ENCODE results near the gene TMEM41A. TPM values are rescaled to one million over a fixed set of nuclear protein-coding genes. Genes with fewer than 3 reads are reported as not detected.
"Not testable (repeated sequence)": the region's sequence is repeated elsewhere in the genome, so short reads cannot be mapped to it uniquely, and the experiment has no call there.

Gene TMEM41A
- total RNA-seq, 1 experiment from 2014 or later: 37.2 TPM

DNA sequence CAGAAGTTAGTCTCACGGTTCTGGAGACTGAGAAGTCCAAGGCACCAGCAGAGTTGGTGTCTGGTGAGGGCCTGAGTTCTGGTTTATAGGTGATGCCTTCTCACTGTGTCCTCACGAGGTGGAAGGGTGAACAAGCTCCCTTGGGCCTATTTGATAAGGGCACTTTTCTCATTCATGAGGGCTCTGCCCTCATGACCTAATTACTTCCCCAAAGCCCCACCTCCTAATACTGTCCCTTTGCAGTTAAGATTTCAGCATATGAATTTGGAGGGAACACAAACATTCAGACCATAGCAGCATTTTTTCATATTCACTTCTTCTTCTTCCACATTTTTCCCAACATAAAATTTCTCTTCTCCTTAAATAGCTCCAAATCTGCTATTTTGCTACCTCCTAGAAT is 41.5 kb downstream of the TMEM41A start:
- CTCF ChIA-PET: no interaction called here

DNA sequence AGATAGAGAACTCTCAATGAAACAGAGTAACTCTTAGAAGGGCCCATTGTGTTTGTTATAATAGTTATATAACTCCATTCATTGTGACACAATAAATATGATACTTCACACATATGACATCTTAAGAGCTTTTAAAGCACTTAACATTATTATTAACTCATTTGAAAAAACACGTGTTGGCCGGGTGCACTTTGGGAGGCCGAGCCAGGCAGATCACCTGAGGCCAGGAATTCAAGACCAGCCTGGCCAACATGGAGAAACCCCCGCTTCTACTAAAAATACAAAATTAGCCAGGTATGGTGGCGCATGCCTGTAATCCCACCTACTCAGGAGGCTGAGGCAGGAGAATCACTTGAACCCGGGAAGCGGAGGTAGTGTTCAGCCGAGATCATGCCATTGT is 47.4 kb downstream of the TMEM41A start:
- H3K36me3 ChIP-seq (ENCODE audit: low read depth); H3K27ac ChIP-seq; CTCF ChIA-PET; H3K4me2 ChIP-seq; POLR2A ChIA-PET (ENCODE audit: unreplicated experiment); intact Hi-C loops (cut with micrococcal nuclease; ENCODE audit: unreplicated experiment); H3K4me1 ChIP-seq (replicated peaks; ENCODE audit: insufficient read depth); H3K4me3 ChIP-seq; BruUV-seq (replicated peaks); DNase-seq; H3K27me3 ChIP-seq (ENCODE audit: insufficient read depth, low read depth); H3K79me2 ChIP-seq (ENCODE audit: low read depth); H3K9me2 ChIP-seq (ENCODE audit: insufficient read depth); H2AFZ ChIP-seq; H3K9me3 ChIP-seq (ENCODE audit: insufficient read depth, low read depth); H4K20me1 ChIP-seq (ENCODE audit: insufficient read depth); H3F3A ChIP-seq (ENCODE audit: insufficient read depth, low read depth): not testable (repeated sequence)

More for the DNA sequence above, 41.5 kb downstream of the TMEM41A start:
- no peaks in the 10 kb centered on the region for H3K79me2 ChIP-seq (ENCODE audit: low read depth)
- H2AFZ ChIP-seq: no peak overlapping the region
- H3K4me1 ChIP-seq (replicated peaks; ENCODE audit: insufficient read depth): no peaks in the 10 kb centered on the region
- H3K36me3 ChIP-seq (ENCODE audit: low read depth): no peaks in the 10 kb centered on the region
- no peaks in the 10 kb centered on the region for H3K27me3 ChIP-seq (ENCODE audit: insufficient read depth, low read depth)
- no peak overlapping the region for H3K4me2 ChIP-seq
- no peak for TF ChIP-seq EZH2 (IDR thresholded peaks at IDR 0.05; ENCODE audit: low read depth)
- TF ChIP-seq, protein P1, sequence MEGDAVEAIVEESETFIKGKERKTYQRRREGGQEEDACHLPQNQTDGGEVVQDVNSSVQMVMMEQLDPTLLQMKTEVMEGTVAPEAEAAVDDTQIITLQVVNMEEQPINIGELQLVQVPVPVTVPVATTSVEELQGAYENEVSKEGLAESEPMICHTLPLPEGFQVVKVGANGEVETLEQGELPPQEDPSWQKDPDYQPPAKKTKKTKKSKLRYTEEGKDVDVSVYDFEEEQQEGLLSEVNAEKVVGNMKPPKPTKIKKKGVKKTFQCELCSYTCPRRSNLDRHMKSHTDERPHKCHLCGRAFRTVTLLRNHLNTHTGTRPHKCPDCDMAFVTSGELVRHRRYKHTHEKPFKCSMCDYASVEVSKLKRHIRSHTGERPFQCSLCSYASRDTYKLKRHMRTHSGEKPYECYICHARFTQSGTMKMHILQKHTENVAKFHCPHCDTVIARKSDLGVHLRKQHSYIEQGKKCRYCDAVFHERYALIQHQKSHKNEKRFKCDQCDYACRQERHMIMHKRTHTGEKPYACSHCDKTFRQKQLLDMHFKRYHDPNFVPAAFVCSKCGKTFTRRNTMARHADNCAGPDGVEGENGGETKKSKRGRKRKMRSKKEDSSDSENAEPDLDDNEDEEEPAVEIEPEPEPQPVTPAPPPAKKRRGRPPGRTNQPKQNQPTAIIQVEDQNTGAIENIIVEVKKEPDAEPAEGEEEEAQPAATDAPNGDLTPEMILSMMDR (conservative IDR thresholded peaks at IDR 0.05): no peak
- H3F3A ChIP-seq (ENCODE audit: insufficient read depth, low read depth): no peaks in the 10 kb centered on the region
- H3K4me3 ChIP-seq: no peak overlapping the region
- BruUV-seq (replicated peaks): no TSS peak
- H3K9me3 ChIP-seq (ENCODE audit: insufficient read depth, low read depth): no peaks in the 10 kb centered on the region
- DNase-seq: no peak
- POLR2A ChIA-PET (ENCODE audit: unreplicated experiment): interaction anchor here (0.7 kb wide), 2 partner anchors 157 to 165 kb away, joined by 3 to 6 read pairs; no protein-coding TSS in a partner anchor
- intact Hi-C loops (cut with micrococcal nuclease; ENCODE audit: unreplicated experiment): no loop called here
- no peak overlapping the region for H3K27ac ChIP-seq
- no peaks in the 10 kb centered on the region for H4K20me1 ChIP-seq (ENCODE audit: insufficient read depth)
- no peaks in the 10 kb centered on the region for H3K9me2 ChIP-seq (ENCODE audit: insufficient read depth)

DNA sequence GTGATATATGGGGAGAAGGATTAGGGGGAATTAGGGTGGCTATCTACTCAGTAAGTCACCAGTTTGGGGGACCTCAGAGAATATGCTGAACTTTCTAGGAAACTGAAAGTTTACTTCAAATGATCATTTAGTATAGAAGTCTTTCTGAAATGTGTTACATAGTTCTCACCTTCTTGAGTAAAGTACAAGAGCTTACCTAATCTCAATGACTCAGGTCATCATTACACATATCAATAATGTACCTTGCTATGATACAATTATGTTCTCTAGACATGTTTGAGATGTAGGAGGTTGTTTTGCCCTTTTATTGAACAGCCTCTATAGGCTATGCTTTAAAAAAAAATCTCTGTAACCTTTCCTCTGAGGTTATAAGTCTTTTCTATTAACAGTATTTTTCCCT is 50.7 kb downstream of the TMEM41A start:
- TF ChIP-seq, protein P1 (conservative IDR thresholded peaks at IDR 0.05): no peak
- TF ChIP-seq EZH2 (IDR thresholded peaks at IDR 0.05; ENCODE audit: low read depth): no peak
- CTCF ChIA-PET: no interaction called here
- Histone ChIP-seq H3K4me2 (no peak overlapping the region), H3K4me3 (no peak overlapping the region), H3K79me2 (ENCODE audit: low read depth) (no peaks in the 10 kb centered on the region), H3K27ac (no peak overlapping the region), H3K27me3 (ENCODE audit: insufficient read depth, low read depth) (no peaks in the 10 kb centered on the region), H2AFZ (no peak overlapping the region), H3K36me3 (ENCODE audit: low read depth) (no peaks in the 10 kb centered on the region), H3F3A (ENCODE audit: insufficient read depth, low read depth) (no peaks in the 10 kb centered on the region), H3K4me1 (replicated peaks; ENCODE audit: insufficient read depth) (no peaks in the 10 kb centered on the region), H4K20me1 (ENCODE audit: insufficient read depth) (no peaks in the 10 kb centered on the region), H3K9me3 (ENCODE audit: insufficient read depth, low read depth) (no peaks in the 10 kb centered on the region), H3K9me2 (ENCODE audit: insufficient read depth) (no peaks in the 10 kb centered on the region)
- DNase-seq: no peak
- intact Hi-C loops (cut with micrococcal nuclease; ENCODE audit: unreplicated experiment): no loop called here
- BruUV-seq (replicated peaks): no TSS peak
- POLR2A ChIA-PET (ENCODE audit: unreplicated experiment): no interaction called here

DNA sequence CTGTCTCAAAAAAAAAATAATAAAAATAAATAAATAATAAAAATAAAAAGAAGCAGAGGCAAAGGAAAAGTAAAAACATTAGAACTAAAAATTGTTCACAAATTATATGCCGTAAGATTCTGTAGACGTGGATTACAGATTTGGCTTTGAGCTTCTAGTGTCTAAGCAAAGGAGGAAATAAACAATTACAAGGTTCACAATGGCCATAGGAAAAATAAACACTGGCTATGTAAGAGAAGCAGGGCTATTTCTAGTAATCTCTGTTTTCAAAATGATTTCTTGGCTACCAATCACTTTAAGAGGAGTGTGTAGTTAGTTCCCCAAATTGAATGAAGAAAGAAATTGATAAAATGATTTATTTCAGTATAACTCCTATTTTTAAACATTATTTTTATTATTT is 54.5 kb downstream of the TMEM41A start:
- H3K4me2 ChIP-seq: no peak overlapping the region
- DNase-seq: no peak
- no peaks in the 10 kb centered on the region for H3K9me2 ChIP-seq (ENCODE audit: insufficient read depth)
- no peaks in the 10 kb centered on the region for H3K9me3 ChIP-seq (ENCODE audit: insufficient read depth, low read depth)
- no peaks in the 10 kb centered on the region for H3F3A ChIP-seq (ENCODE audit: insufficient read depth, low read depth)
- no peaks in the 10 kb centered on the region for H4K20me1 ChIP-seq (ENCODE audit: insufficient read depth)
- ChIA-PET POLR2A (ENCODE audit: unreplicated experiment) (no interaction called here), CTCF (interaction anchor here (0.6 kb wide), 1 partner anchor 814 kb away, joined by 3 read pairs; no protein-coding TSS in a partner anchor)
- intact Hi-C loops (cut with micrococcal nuclease; ENCODE audit: unreplicated experiment): no loop called here
- no peaks in the 10 kb centered on the region for H3K4me1 ChIP-seq (replicated peaks; ENCODE audit: insufficient read depth)
- no peak overlapping the region for H3K27ac ChIP-seq
- H3K4me3 ChIP-seq: no peak overlapping the region
- TF ChIP-seq, protein P1 (conservative IDR thresholded peaks at IDR 0.05): no peak
- no peak for TF ChIP-seq EZH2 (IDR thresholded peaks at IDR 0.05; ENCODE audit: low read depth)
- no peak overlapping the region for H2AFZ ChIP-seq
- H3K36me3 ChIP-seq (ENCODE audit: low read depth): no peaks in the 10 kb centered on the region
- H3K27me3 ChIP-seq (ENCODE audit: insufficient read depth, low read depth): no peaks in the 10 kb centered on the region
- H3K79me2 ChIP-seq (ENCODE audit: low read depth): no peaks in the 10 kb centered on the region
- no TSS peak for BruUV-seq (replicated peaks)

All from PC-9 (cell line).